Measurements from ENCODE around the gene LINGO3. TPM values are rescaled to one million over a fixed set of nuclear protein-coding genes. Genes with fewer than 3 reads are reported as not detected.

The LINGO3 gene
- total RNA-seq, 4 donors from 2014 or later: not detected

DNA sequence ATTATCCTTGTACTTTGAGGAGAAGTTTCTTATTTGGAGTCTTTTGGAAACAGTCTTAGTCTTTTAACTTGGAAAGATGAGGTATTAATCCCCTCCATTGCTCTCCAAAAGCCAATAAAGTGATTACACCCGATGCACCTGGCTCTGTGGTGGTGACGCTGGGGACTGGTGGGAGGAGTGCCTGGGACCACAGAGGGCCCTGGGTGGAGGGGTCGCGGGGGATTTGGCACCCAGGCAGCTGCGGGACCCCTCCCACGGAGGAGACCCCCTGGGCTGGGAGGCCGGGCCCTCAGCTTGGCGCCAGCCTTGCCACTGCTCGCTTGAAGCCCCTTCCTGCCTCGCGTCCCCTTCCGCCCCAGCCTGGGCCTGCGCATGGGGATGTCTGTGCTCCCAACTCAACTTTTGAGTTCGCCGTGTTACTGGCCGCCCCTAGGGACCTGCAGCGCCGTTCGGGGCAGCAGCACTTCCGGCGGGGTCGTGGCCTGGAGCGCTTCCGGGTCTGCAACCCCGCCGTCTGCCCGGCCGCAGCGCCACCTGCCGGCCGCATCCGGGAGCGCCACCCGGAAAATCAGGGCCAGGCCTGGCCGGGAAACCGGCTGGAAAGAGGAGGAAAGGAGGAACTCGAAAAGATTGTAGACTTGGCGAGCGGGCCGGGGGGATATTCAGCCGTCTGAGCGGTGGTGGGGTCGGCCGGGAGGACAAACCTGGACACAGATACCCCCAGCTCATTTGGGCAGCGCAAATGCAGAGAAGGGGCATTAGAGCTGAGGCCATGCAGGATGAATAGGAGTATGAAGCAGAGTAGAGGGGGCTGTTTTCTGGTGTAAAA is 34.4 kb downstream of the LINGO3 start:
- TF ChIP-seq, protein P1, sequence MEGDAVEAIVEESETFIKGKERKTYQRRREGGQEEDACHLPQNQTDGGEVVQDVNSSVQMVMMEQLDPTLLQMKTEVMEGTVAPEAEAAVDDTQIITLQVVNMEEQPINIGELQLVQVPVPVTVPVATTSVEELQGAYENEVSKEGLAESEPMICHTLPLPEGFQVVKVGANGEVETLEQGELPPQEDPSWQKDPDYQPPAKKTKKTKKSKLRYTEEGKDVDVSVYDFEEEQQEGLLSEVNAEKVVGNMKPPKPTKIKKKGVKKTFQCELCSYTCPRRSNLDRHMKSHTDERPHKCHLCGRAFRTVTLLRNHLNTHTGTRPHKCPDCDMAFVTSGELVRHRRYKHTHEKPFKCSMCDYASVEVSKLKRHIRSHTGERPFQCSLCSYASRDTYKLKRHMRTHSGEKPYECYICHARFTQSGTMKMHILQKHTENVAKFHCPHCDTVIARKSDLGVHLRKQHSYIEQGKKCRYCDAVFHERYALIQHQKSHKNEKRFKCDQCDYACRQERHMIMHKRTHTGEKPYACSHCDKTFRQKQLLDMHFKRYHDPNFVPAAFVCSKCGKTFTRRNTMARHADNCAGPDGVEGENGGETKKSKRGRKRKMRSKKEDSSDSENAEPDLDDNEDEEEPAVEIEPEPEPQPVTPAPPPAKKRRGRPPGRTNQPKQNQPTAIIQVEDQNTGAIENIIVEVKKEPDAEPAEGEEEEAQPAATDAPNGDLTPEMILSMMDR (IDR thresholded peaks at IDR 0.05; ENCODE audit: low read depth): no peak

DNA sequence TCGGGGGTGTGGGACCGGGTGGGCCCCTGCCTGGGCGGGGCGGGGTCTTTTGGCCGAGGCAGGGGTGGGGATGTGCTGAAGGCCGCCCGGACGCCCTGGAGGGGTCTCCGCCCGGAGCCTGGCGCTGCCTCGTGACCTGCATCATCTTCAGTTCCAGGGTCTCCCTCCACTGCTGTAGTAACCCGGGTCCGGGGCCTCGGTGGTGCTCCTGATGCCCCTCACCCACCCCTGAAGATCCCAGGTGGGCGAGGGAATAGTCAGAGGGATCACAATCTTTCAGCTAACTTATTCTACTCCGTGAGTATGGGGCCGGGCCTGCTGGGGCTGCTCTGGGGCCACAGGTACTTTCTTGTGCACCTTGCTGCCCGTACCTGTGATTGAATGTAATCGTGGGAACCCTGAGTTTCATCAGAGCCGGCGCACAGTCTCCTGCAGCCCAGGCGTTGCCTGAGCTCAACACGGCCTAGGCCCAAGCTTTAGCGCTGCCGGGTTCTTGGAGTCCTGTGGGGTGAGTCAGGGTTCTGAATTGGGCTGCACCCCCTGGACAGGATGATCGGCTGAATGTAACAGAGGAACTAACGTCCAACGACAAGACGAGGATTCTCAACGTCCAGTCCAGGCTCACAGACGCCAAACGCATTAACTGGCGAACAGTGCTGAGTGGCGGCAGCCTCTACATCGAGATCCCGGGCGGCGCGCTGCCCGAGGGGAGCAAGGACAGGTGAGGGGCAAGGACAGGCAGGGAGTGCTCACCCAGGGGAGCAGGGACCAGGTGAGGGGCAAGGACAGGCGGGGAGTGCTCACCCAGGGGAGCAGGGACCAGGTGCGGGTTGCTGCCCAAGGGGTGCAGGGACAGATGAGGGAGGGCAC is 36.5 kb downstream of the LINGO3 start:
- TF ChIP-seq, protein P1 (IDR thresholded peaks at IDR 0.05; ENCODE audit: low read depth): no peak

DNA sequence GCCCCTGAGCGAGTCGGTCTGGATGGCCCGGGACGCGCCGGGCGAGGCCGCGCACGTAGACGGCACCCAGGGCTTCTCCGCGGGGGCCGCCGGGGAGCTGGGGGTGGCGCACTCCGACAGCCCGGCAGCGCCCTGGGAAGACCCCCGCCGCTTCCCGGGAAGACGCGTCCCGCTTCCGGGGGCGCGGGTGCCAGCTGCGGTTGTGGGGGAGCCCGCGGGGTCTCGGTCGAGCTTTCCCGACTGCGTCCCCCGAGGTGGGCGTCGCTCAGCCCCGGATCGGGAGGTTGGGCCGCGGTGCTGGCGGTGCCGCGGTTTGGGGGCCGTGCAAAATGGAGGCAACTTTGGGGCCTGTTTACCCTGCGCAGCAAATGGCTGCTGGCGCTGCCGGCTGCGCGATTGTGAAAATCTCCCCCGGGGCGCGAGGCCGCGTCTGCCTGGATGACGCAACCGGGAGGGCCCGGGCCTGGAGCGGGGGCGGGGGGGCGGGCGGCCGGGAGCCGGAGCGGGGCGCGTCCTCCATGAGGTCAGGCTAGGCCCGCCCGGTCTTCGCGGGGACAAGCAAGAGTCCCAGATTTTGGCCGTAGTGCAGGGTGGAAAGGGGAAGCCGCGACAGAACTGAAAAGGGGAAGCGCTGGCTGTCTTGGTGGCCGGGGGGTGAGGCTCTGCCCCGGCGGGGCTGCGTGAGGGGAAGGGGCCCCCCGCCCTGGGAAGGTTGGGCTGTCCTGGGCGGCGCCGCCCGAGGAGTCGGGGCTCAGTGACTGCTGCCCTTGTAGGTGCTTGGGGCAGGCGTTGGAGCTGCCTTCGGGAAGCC is 37.3 kb downstream of the LINGO3 start:
- TF ChIP-seq, protein P1 (IDR thresholded peaks at IDR 0.05; ENCODE audit: low read depth): no peak

DNA sequence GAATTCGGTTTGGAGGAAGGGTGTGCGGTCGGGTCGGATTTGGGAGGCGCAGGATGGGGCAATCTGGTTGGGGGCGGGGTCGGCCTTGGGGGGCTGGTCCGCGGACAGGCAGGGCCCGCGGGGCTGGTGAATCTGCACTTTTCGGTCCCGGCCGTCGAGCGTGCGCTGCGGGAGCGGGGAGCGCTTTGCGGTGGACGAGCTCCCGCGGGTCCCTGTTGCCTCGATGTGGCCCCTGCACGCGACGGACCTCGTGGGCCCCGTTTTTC is 37.9 kb downstream of the LINGO3 start:
- TF ChIP-seq, protein P1 (IDR thresholded peaks at IDR 0.05; ENCODE audit: low read depth): no peak

DNA sequence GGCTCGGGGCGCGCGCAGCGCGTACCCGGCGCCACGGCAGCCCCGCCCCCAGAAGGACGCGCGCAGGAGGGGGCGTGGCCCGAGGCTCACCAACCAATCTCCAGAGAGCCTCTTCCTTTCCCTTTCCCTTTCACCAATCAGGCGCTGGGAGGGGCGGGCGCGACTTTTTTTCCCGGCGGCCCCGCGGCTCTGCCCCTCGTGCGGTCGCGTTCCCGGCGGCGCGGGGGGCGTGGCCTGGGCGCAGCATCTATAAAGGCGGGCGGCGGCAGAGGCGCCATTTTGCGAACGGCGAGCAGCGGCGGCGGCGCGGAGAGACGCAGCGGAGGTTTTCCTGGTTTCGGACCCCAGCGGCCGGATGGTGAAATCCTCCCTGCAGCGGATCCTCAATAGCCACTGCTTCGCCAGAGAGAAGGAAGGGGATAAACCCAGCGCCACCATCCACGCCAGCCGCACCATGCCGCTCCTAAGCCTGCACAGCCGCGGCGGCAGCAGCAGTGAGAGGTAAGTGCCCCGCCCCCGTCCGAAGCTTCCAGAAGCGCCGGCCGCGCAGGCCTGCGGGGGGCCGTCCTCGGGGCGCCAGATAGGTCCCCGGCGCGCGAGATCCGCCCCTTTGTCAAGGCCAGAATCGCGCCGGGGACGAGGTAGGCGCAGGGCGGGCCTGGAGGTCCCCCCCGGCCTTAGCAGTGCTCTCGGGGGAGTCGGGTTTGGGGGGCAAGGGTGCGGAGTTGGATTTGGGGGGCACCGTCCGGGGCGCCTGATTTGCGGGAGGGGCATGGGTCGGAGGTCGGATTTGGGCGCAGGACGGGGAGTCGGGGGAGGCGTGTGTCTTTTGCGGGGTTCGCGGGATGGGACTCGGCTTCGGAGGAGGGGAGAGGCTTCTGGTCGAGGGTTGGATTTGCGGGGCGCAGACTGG is 38.5 kb downstream of the LINGO3 start:
- TF ChIP-seq, protein P1 (IDR thresholded peaks at IDR 0.05; ENCODE audit: low read depth): no peak

DNA sequence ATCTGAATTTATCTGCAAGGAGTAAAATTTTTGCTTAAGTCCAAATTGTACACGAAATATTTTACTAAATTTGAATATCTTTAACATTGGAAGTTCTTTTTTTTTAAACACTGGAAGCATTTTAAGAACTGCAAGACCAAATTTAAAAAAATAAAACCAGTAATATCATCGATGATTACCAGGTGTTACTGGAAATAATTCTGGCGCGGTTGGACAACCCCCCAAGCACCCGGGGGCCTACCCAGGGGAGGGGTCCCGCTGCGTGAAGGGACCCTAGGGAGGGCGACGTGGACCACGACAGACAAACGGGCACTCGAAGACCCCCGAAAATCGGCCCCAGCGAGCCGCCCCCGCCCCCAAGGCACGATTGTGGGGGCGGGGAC is 39.1 kb downstream of the LINGO3 start:
- TF ChIP-seq, protein P1 (IDR thresholded peaks at IDR 0.05; ENCODE audit: low read depth): no peak

Measured in subcutaneous adipose tissue (tissue), 4 donors.